Effector memory CD8-positive, alpha-beta T cell (primary cell): ENCODE measurements around the gene MAN1A1.
A peak's percentile ranks its signal among the peaks of the same experiment; 100 is the strongest.

ENCODE experiments used
- ATAC-seq: fragments of 150-1000 bp; cut with Tn5 transposase; replicated peaks from 2 replicates; pipeline ENCODE4 v1.10.0; 2021; ENCODE audit warnings: mild to moderate bottlenecking, moderate library complexity
- DNase-seq, 3 experiments: peaks; one replicate each; pipeline ENCODE4 v3.0.0; 2021
- H3K27ac Mint-ChIP-seq, 2 donors: one replicate each; pipeline ENCODE4 v1.8.0; 2022; ENCODE audit warnings: mild to moderate bottlenecking in 2 of 2, mixed read lengths in 2 of 2, moderate library complexity in 2 of 2
- H3K27me3 Mint-ChIP-seq, 2 donors: one replicate each; pipeline ENCODE4 v1.8.0; 2022; ENCODE audit warnings: mixed read lengths in 2 of 2
- H3K36me3 Mint-ChIP-seq: one replicate; pipeline ENCODE4 v1.8.0; 2022; ENCODE audit warnings: mild to moderate bottlenecking, moderate library complexity, mixed read lengths; ENCODE audit not compliant: insufficient read depth
- H3K4me1 Mint-ChIP-seq, 2 donors: one replicate each; pipeline ENCODE4 v1.8.0; 2022; ENCODE audit warnings: low read depth in 2 of 2, mixed read lengths in 2 of 2
- H3K4me3 Mint-ChIP-seq, 2 donors: one replicate each; pipeline ENCODE4 v1.8.0; 2022; ENCODE audit warnings: mild to moderate bottlenecking in 2 of 2, mixed read lengths in 2 of 2, moderate library complexity in 2 of 2
- H3K9me3 Mint-ChIP-seq, 2 donors: one replicate each; pipeline ENCODE4 v1.8.0; 2022; ENCODE audit warnings: mixed read lengths in 2 of 2

Gene MAN1A1

DNA sequence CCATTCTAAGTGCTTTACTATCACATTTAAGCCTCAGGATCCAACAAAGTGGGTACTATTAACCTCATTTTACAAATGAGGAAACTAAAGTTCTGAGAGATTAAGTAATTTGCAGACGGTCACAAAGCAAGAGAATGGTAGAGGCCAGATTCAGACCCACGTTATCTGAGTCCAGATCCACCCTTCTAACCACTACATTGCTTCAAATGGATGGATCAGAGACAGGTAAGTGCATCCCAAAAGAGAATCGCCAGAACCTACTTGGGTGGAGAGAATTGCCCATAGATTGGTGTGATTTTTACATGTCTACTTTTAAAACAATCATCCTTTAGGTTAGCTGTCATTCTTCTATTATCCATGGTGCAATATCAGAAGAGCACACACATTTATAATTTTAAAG lies 7.1 kb downstream of the MAN1A1 start:
- Mint-ChIP-seq H3K9me3 (no peaks in the 10 kb centered on the region), H3K4me3 (no peak overlapping the region), H3K27ac (peak overlapping the region in 1 of 2 donors; percentile 59), H3K36me3 (peaks cover 7% of the 10 kb centered on the region), H3K4me1 (peaks cover 51 to 67% of the 10 kb centered on the region in 2 donors), H3K27me3 (no peaks in the 10 kb centered on the region)
- DNase-seq (no peak), ATAC-seq (no peak)

- Mint-ChIP-seq H3K36me3 (peaks cover 15% of the 10 kb centered on the region), H3K27me3 (no peaks in the 10 kb centered on the region), H3K4me1 (peaks cover 42 to 57% of the 10 kb centered on the region in 2 donors), H3K9me3 (no peaks in the 10 kb centered on the region), H3K4me3 (peak overlapping the region in 1 of 2 donors; percentile 37), H3K27ac (peak overlapping the region; percentile 57 to 78)
- ATAC-seq (no peak), DNase-seq (no peak)
Measured at GRCh38 chr6:119340796-119341487, 8.6 kb downstream of the MAN1A1 start.

- H3K9me3 Mint-ChIP-seq: no peaks in the 10 kb centered on the region
- no peak for DNase-seq
- H3K4me3 Mint-ChIP-seq: no peak overlapping the region
- H3K27ac Mint-ChIP-seq: peak overlapping the region; percentile 57 to 78
- no peaks in the 10 kb centered on the region for H3K27me3 Mint-ChIP-seq
- H3K4me1 Mint-ChIP-seq: peaks cover 37 to 48% of the 10 kb centered on the region in 2 donors
- ATAC-seq: no peak
- H3K36me3 Mint-ChIP-seq: peaks cover 15% of the 10 kb centered on the region
Measured at GRCh38 chr6:119339941-119340456, 9.6 kb downstream of the MAN1A1 start.

DNA sequence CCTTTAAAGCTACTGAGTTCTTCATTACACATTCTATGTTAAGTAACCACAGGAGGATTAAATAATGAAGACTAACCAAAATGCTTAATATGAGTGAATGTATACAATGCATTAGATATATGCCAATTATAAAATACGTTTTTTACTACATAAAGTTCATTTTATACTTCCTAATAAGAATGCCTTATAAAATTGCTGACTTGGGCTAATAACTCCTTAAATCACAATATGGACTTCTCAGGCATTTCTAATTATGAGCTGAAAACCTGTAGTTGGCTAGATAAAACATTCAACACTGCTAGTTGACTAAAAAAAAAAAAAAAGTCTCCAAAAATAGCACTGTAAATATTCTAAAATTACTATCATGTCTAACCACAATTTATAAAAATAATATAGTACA lies 11.8 kb downstream of the MAN1A1 start:
- no peak overlapping the region for H3K27ac Mint-ChIP-seq
- H3K36me3 Mint-ChIP-seq: peaks cover 15% of the 10 kb centered on the region
- H3K4me3 Mint-ChIP-seq: no peak overlapping the region
- peaks cover 34 to 39% of the 10 kb centered on the region in 2 donors for H3K4me1 Mint-ChIP-seq
- H3K9me3 Mint-ChIP-seq: no peaks in the 10 kb centered on the region
- ATAC-seq: no peak
- no peaks in the 10 kb centered on the region for H3K27me3 Mint-ChIP-seq
- no peak for DNase-seq

- ATAC-seq (no peak), DNase-seq (no peak)
- Mint-ChIP-seq H3K4me1 (peaks cover 32 to 38% of the 10 kb centered on the region in 2 donors), H3K27me3 (no peaks in the 10 kb centered on the region), H3K9me3 (no peaks in the 10 kb centered on the region), H3K4me3 (no peak overlapping the region), H3K27ac (no peak overlapping the region), H3K36me3 (peaks cover 15% of the 10 kb centered on the region)
Measured at GRCh38 chr6:119337252-119337651, 12.3 kb downstream of the MAN1A1 start.

GRCh38 chr6:119334535-119335264 lies 14.9 kb downstream of the MAN1A1 start:
- DNase-seq: no peak
- Mint-ChIP-seq H3K27ac (peak overlapping the region in 1 of 2 donors; percentile 10), H3K4me3 (no peak overlapping the region), H3K9me3 (no peaks in the 10 kb centered on the region), H3K27me3 (no peaks in the 10 kb centered on the region), H3K36me3 (peaks cover 15% of the 10 kb centered on the region), H3K4me1 (peaks cover 31 to 37% of the 10 kb centered on the region in 2 donors)
- ATAC-seq: no peak

GRCh38 chr6:119333707-119334295 lies 15.8 kb downstream of the MAN1A1 start:
- no peaks in the 10 kb centered on the region for H3K27me3 Mint-ChIP-seq
- H3K4me1 Mint-ChIP-seq: peaks cover 36 to 39% of the 10 kb centered on the region in 2 donors
- peaks cover 12% of the 10 kb centered on the region for H3K36me3 Mint-ChIP-seq
- H3K9me3 Mint-ChIP-seq: no peaks in the 10 kb centered on the region
- peak; percentile 84 for ATAC-seq
- H3K4me3 Mint-ChIP-seq: no peak overlapping the region
- DNase-seq: no peak
- peak overlapping the region in 1 of 2 donors; percentile 10 for H3K27ac Mint-ChIP-seq

DNA sequence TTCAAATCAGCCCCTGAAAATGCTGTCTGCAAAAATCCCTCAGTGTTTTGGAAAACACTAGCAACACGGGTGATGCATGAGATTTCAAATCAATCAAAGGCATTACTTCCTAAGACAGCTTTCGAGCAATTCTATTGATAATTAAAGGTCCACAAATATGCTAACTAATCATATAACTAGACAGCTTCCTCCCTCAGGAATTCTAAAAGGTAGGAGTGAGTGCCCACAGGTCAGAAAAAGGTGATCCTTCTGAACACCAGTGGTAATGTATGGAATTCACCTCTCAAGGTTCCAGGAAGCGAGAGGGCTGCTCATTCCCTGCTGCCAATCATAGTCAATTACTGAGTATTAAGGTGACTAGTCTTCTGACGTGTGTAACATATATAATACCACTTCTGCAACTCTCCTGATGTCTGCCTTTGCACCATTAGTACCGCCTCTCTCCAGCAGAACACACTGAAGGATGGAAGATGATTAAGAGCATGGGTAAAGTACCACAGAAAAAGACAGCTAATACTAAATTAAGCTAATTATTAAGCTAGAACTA lies 16.4 kb downstream of the MAN1A1 start:
- peaks cover 41% of the 10 kb centered on the region in 2 donors for H3K4me1 Mint-ChIP-seq
- H3K27me3 Mint-ChIP-seq: no peaks in the 10 kb centered on the region
- peaks cover 12% of the 10 kb centered on the region for H3K36me3 Mint-ChIP-seq
- DNase-seq (no peak), ATAC-seq (no peak)
- H3K4me3 Mint-ChIP-seq: no peak overlapping the region
- no peaks in the 10 kb centered on the region for H3K9me3 Mint-ChIP-seq
- H3K27ac Mint-ChIP-seq: peak overlapping the region in 1 of 2 donors; percentile 10

GRCh38 chr6:119331663-119332286 lies 17.8 kb downstream of the MAN1A1 start:
- DNase-seq (no peak), ATAC-seq (no peak)
- peaks cover 5% of the 10 kb centered on the region for H3K36me3 Mint-ChIP-seq
- no peaks in the 10 kb centered on the region for H3K27me3 Mint-ChIP-seq
- no peak overlapping the region for H3K27ac Mint-ChIP-seq
- no peaks in the 10 kb centered on the region for H3K9me3 Mint-ChIP-seq
- H3K4me3 Mint-ChIP-seq: no peak overlapping the region
- H3K4me1 Mint-ChIP-seq: peaks cover 34 to 43% of the 10 kb centered on the region in 2 donors

GRCh38 chr6:119330520-119331113 lies 18.9 kb downstream of the MAN1A1 start:
- DNase-seq: no peak
- Mint-ChIP-seq H3K27ac (peak overlapping the region in 1 of 2 donors; percentile 3), H3K4me3 (no peak overlapping the region), H3K9me3 (no peaks in the 10 kb centered on the region), H3K4me1 (peaks cover 39 to 48% of the 10 kb centered on the region in 2 donors), H3K27me3 (no peaks in the 10 kb centered on the region), H3K36me3 (peaks cover 9% of the 10 kb centered on the region)
- ATAC-seq: no peak

DNA sequence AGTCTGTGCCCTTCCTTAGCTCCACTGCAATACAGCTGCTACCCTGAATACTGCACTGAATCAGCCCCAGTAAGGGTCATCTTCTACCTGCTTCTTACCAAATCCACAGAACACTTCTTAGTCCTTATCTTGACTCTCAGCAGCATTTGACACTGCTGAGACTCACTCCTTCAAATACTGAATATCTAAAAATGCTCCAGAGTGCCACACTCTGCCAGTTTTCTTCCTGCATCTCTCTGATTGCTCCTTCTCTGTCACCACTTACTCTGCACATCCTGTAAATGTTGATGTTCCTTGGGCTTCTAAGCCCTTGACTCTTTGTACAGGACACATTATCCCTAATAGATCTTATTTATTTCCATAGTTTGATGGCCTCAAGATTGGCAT lies 19.8 kb downstream of the MAN1A1 start:
- H3K9me3 Mint-ChIP-seq: no peaks in the 10 kb centered on the region
- H3K27ac Mint-ChIP-seq: peak overlapping the region in 1 of 2 donors; percentile 3
- no peak for DNase-seq
- no peaks in the 10 kb centered on the region for H3K27me3 Mint-ChIP-seq
- peaks cover 9% of the 10 kb centered on the region for H3K36me3 Mint-ChIP-seq
- H3K4me1 Mint-ChIP-seq: peaks cover 39 to 46% of the 10 kb centered on the region in 2 donors
- no peak for ATAC-seq
- H3K4me3 Mint-ChIP-seq: no peak overlapping the region

- peaks cover 9% of the 10 kb centered on the region for H3K36me3 Mint-ChIP-seq
- ATAC-seq (no peak), DNase-seq (no peak)
- H3K27ac Mint-ChIP-seq: peak overlapping the region; percentile 19 to 25
- no peaks in the 10 kb centered on the region for H3K9me3 Mint-ChIP-seq
- no peak overlapping the region for H3K4me3 Mint-ChIP-seq
- H3K4me1 Mint-ChIP-seq: peaks cover 39 to 45% of the 10 kb centered on the region in 2 donors
- H3K27me3 Mint-ChIP-seq: no peaks in the 10 kb centered on the region
Measured at GRCh38 chr6:119328892-119329793, 20.4 kb downstream of the MAN1A1 start.
